PC-9 (cell line): ENCODE measurements around the gene SAMD9L.

ENCODE experiments used
- CTCF ChIP-seq: fragments of 200-600 bp; sonication (generic); conservative IDR thresholded peaks from 2 replicates; pipeline ENCODE4 v1.6.1; 2017; ENCODE audit warnings: mixed run types, antibody characterized with exemption, mild to moderate bottlenecking, moderate library complexity
- EZH2 ChIP-seq: fragments of 200-600 bp; sonication (generic); IDR thresholded peaks from 2 replicates; pipeline ENCODE4 v1.8.0; 2017; ENCODE audit warnings: antibody characterized with exemption, low read depth

GRCh38 chr7:93175219-93175618, 27.0 kb upstream of the SAMD9L start:
- TF ChIP-seq CTCF (no peak), EZH2 (no peak)
